ENCODE results near the gene TSPAN32. TPM values are rescaled to one million over a fixed set of nuclear protein-coding genes. Genes with fewer than 3 reads are reported as not detected.

TSPAN32 gene
- total RNA-seq, 1 experiment from 2014 or later = 0.39 TPM

- peak in 1 of 2 experiments; percentile 37 for DNase-seq (ENCODE audit: low read depth in 1 of 2, low spot score in 2 of 2)
- no peak overlapping the region for H3K27ac ChIP-seq
- H3K9me3 ChIP-seq (replicated peaks) = no peaks in the 10 kb centered on the region
- no peaks in the 10 kb centered on the region for H3K36me3 ChIP-seq
- peaks cover 9% of the 10 kb centered on the region for H3K4me1 ChIP-seq (replicated peaks)
- H3K27me3 ChIP-seq (replicated peaks) = no peaks in the 10 kb centered on the region
- no peak overlapping the region for H3K4me3 ChIP-seq
Observed at GRCh38 chr11:2289350-2289749, 12.5 kb upstream of the TSPAN32 start.

- Histone ChIP-seq H3K27me3 (replicated peaks) (no peaks in the 10 kb centered on the region), H3K9me3 (replicated peaks) (no peaks in the 10 kb centered on the region), H3K36me3 (no peaks in the 10 kb centered on the region), H3K4me1 (replicated peaks) (peaks cover 9% of the 10 kb centered on the region), H3K27ac (no peak overlapping the region), H3K4me3 (no peak overlapping the region)
- peak in 1 of 2 experiments; percentile 50 for DNase-seq (ENCODE audit: low read depth in 1 of 2, low spot score in 2 of 2)
Observed at GRCh38 chr11:2289859-2290258, 12.0 kb upstream of the TSPAN32 start.

GRCh38 chr11:2290351-2290841 lies 11.4 kb upstream of the TSPAN32 start:
- DNase-seq (ENCODE audit: low read depth in 1 of 2, low spot score in 2 of 2) = peak in 1 of 2 experiments; percentile 39
- no peaks in the 10 kb centered on the region for H3K36me3 ChIP-seq
- peaks cover 9% of the 10 kb centered on the region for H3K4me1 ChIP-seq (replicated peaks)
- no peak overlapping the region for H3K27ac ChIP-seq
- no peaks in the 10 kb centered on the region for H3K27me3 ChIP-seq (replicated peaks)
- no peak overlapping the region for H3K4me3 ChIP-seq
- no peaks in the 10 kb centered on the region for H3K9me3 ChIP-seq (replicated peaks)

GRCh38 chr11:2293531-2293971 lies 8.3 kb upstream of the TSPAN32 start:
- H3K4me1 ChIP-seq (replicated peaks) = no peaks in the 10 kb centered on the region
- H3K9me3 ChIP-seq (replicated peaks) = no peaks in the 10 kb centered on the region
- H3K36me3 ChIP-seq = no peaks in the 10 kb centered on the region

GRCh38 chr11:2293984-2294925 lies 7.6 kb upstream of the TSPAN32 start:
- Histone ChIP-seq H3K9me3 (replicated peaks) (no peaks in the 10 kb centered on the region), H3K36me3 (no peaks in the 10 kb centered on the region), H3K27me3 (replicated peaks) (no peaks in the 10 kb centered on the region), H3K4me3 (no peak overlapping the region), H3K4me1 (replicated peaks) (no peaks in the 10 kb centered on the region), H3K27ac (no peak overlapping the region)
- peak in 1 of 2 experiments; percentile 47 for DNase-seq (ENCODE audit: low read depth in 1 of 2, low spot score in 2 of 2)

More at GRCh38 chr11:2293531-2293971, 8.3 kb upstream of the TSPAN32 start:
- Histone ChIP-seq H3K27me3 (replicated peaks) (no peaks in the 10 kb centered on the region), H3K27ac (no peak overlapping the region), H3K4me3 (no peak overlapping the region)
- peak in 1 of 2 experiments; percentile 44 for DNase-seq (ENCODE audit: low read depth in 1 of 2, low spot score in 2 of 2)

- Histone ChIP-seq H3K27ac (no peak overlapping the region), H3K27me3 (replicated peaks) (no peaks in the 10 kb centered on the region), H3K36me3 (no peaks in the 10 kb centered on the region), H3K9me3 (replicated peaks) (no peaks in the 10 kb centered on the region), H3K4me1 (replicated peaks) (no peaks in the 10 kb centered on the region), H3K4me3 (no peak overlapping the region)
- DNase-seq (ENCODE audit: low read depth in 1 of 2, low spot score in 2 of 2) = peak in 1 of 2 experiments; percentile 45
Observed at GRCh38 chr11:2294926-2295290, 6.9 kb upstream of the TSPAN32 start.

GRCh38 chr11:2295971-2296912 lies 5.6 kb upstream of the TSPAN32 start:
- no peaks in the 10 kb centered on the region for H3K27me3 ChIP-seq (replicated peaks)
- H3K36me3 ChIP-seq = no peaks in the 10 kb centered on the region
- peak in 1 of 2 experiments; percentile 36 for DNase-seq (ENCODE audit: low read depth in 1 of 2, low spot score in 2 of 2)
- no peaks in the 10 kb centered on the region for H3K9me3 ChIP-seq (replicated peaks)
- H3K4me1 ChIP-seq (replicated peaks) = no peaks in the 10 kb centered on the region
- H3K4me3 ChIP-seq = no peak overlapping the region
- H3K27ac ChIP-seq = no peak overlapping the region

GRCh38 chr11:2296913-2297622 lies 4.7 kb upstream of the TSPAN32 start:
- Histone ChIP-seq H3K27me3 (replicated peaks) (no peaks in the 10 kb centered on the region), H3K4me1 (replicated peaks) (peaks cover 7% of the 10 kb centered on the region), H3K4me3 (no peak overlapping the region), H3K27ac (no peak overlapping the region), H3K36me3 (no peaks in the 10 kb centered on the region), H3K9me3 (replicated peaks) (no peaks in the 10 kb centered on the region)
- DNase-seq (ENCODE audit: low read depth in 1 of 2, low spot score in 2 of 2) = peak in 1 of 2 experiments; percentile 43

GRCh38 chr11:2297623-2298030 lies 4.2 kb upstream of the TSPAN32 start:
- H3K27me3 ChIP-seq (replicated peaks) = no peaks in the 10 kb centered on the region
- H3K9me3 ChIP-seq (replicated peaks) = no peaks in the 10 kb centered on the region
- H3K27ac ChIP-seq = no peak overlapping the region
- peaks cover 12% of the 10 kb centered on the region for H3K4me1 ChIP-seq (replicated peaks)
- DNase-seq (ENCODE audit: low read depth in 1 of 2, low spot score in 2 of 2) = no peak
- no peaks in the 10 kb centered on the region for H3K36me3 ChIP-seq
- H3K4me3 ChIP-seq = no peak overlapping the region

- Histone ChIP-seq H3K4me3 (no peak overlapping the region), H3K9me3 (replicated peaks) (no peaks in the 10 kb centered on the region), H3K27ac (no peak overlapping the region), H3K36me3 (no peaks in the 10 kb centered on the region), H3K27me3 (replicated peaks) (no peaks in the 10 kb centered on the region), H3K4me1 (replicated peaks) (peaks cover 16% of the 10 kb centered on the region)
- DNase-seq (ENCODE audit: low read depth in 1 of 2, low spot score in 2 of 2) = peak in 1 of 2 experiments; percentile 40
Observed at GRCh38 chr11:2298131-2298794, 3.5 kb upstream of the TSPAN32 start.

- DNase-seq (ENCODE audit: low read depth in 1 of 2, low spot score in 2 of 2) = peak in 1 of 2 experiments; percentile 50
- peaks cover 21% of the 10 kb centered on the region for H3K4me1 ChIP-seq (replicated peaks)
- no peak overlapping the region for H3K4me3 ChIP-seq
- no peak overlapping the region for H3K27ac ChIP-seq
- no peaks in the 10 kb centered on the region for H3K27me3 ChIP-seq (replicated peaks)
- H3K36me3 ChIP-seq = no peaks in the 10 kb centered on the region
- H3K9me3 ChIP-seq (replicated peaks) = no peaks in the 10 kb centered on the region
Observed at GRCh38 chr11:2298795-2299761, 2.7 kb upstream of the TSPAN32 start.

- H3K27ac ChIP-seq = no peak overlapping the region
- H3K36me3 ChIP-seq = no peaks in the 10 kb centered on the region
- peaks cover 28% of the 10 kb centered on the region for H3K4me1 ChIP-seq (replicated peaks)
- no peak for DNase-seq (ENCODE audit: low read depth in 1 of 2, low spot score in 2 of 2)
- H3K4me3 ChIP-seq = no peak overlapping the region
- H3K9me3 ChIP-seq (replicated peaks) = no peaks in the 10 kb centered on the region
- no peaks in the 10 kb centered on the region for H3K27me3 ChIP-seq (replicated peaks)
Observed at GRCh38 chr11:2299773-2300172, 2.0 kb upstream of the TSPAN32 start.

Measured in SJSA1 (cell line).